GM12878 (cell line): ENCODE measurements around the gene RGSL1. TPM values are rescaled to one million over a fixed set of nuclear protein-coding genes. Genes with fewer than 3 reads are reported as not detected.

Source experiments
- CREB1 ChIP-seq: IDR thresholded peaks from 2 replicates; pipeline ENCODE4 v1.6.1; 2012; ENCODE audit warnings: low read depth, mild to moderate bottlenecking, inconsistent platforms
- CUX1 ChIP-seq: IDR thresholded peaks from 2 replicates; pipeline ENCODE4 v1.6.1; 2012; ENCODE audit warnings: improper control_type of control experiment, low read depth, low read length; ENCODE audit not compliant: insufficient replicate concordance
- JUND ChIP-seq: IDR thresholded peaks from 2 replicates; pipeline ENCODE4 v1.6.1; 2012; ENCODE audit warnings: low read depth, mild to moderate bottlenecking, low read length, improper control_type of control experiment, moderate library complexity
- MEF2A ChIP-seq: IDR thresholded peaks from 2 replicates; pipeline ENCODE4 v1.6.1; 2011; ENCODE audit warnings: low read depth, mild to moderate bottlenecking, low read length, moderate library complexity; ENCODE audit not compliant: insufficient read depth
- SIX5 ChIP-seq: IDR thresholded peaks from 2 replicates; pipeline ENCODE4 v1.6.1; 2011; ENCODE audit warnings: mild to moderate bottlenecking, low read depth, low read length, moderate library complexity; ENCODE audit not compliant: severe bottlenecking
- TARDBP ChIP-seq: IDR thresholded peaks from 2 replicates; pipeline ENCODE4 v1.6.1; 2016; ENCODE audit warnings: borderline replicate concordance
- polyA plus RNA-seq, 11 experiments: library from polyadenylated mRNA; depleted of rRNA in 4 of 11; unstranded in 6 of 11; stranded (reverse) in 5 of 11; fragments of >200 nt; fragmentation: Nextera tagmentation in 4 of 11; fragmentation: Illumina TruSeq in 1 of 11; extraction: Ambion mirVana in 4 of 11; extraction: Trizol in 1 of 11; gene quantifications; 1 replicate in 1 of 11; 2 replicates in 10 of 11; pipeline versions ENCODE4 v1.2.1 to v1.2.3, GENCODE V29; 2011 to 2016; ENCODE audit warnings: inconsistent platforms in 2 of 11, missing spikeins in 2 of 11, low read depth in 1 of 11
- total RNA-seq, 4 experiments: library from RNA; depleted of rRNA in 3 of 4; stranded (reverse); fragments of >200 nt in 3 of 4; fragmentation: Illumina TruSeq in 1 of 4; extraction: Trizol in 1 of 4; gene quantifications; 2 replicates each; pipeline versions ENCODE4 v1.2.1 to v1.2.3, GENCODE V29; 2013 to 2021
- TF ChIP-seq, protein P1 (sequence below): IDR thresholded peaks from 2 replicates; pipeline ENCODE4 v1.6.1; 2011; ENCODE audit warnings: low read depth, mild to moderate bottlenecking, low read length, moderate library complexity, borderline replicate concordance; ENCODE audit errors: extremely low read depth

The RGSL1 gene
- total and polyA plus RNA-seq, 10 of the 15 experiments (the other 5 are each of a cell fraction or from before 2014, with no cell fraction given) = 0.05 to 0.28 (median 0.27) TPM; not detected in 5

GRCh38 chr1:182598296-182598695 is 148.3 kb downstream of the RGSL1 start (continued):
- no peak for TF ChIP-seq JUND
- no peak for TF ChIP-seq CUX1
- no peak for TF ChIP-seq SIX5
- TF ChIP-seq CREB1 = no peak
- TF ChIP-seq MEF2A = no peak
- TF ChIP-seq, protein P1, sequence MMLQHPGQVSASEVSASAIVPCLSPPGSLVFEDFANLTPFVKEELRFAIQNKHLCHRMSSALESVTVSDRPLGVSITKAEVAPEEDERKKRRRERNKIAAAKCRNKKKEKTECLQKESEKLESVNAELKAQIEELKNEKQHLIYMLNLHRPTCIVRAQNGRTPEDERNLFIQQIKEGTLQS = no peak
- no peak for TF ChIP-seq TARDBP
